Vagina (tissue), 2 donors: ENCODE measurements around the gene TLCD5.

Experiments used
- POLR2A ChIP-seq, 2 donors: fragments of 450-650 bp; IDR thresholded peaks; one replicate each; pipeline ENCODE4 v1.6.1; 2017; ENCODE audit warnings: antibody characterized with exemption in 2 of 2, mild to moderate bottlenecking in 2 of 2, moderate library complexity in 2 of 2
- TF ChIP-seq, protein P1 (sequence below), 3 experiments: fragments of 450-650 bp in 2 of 3; fragments of 200-600 bp in 1 of 3; sonication (generic) in 1 of 3; IDR thresholded peaks; one replicate each; pipeline ENCODE4 v1.5.1; 2017 to 2019; ENCODE audit warnings: antibody characterized with exemption in 3 of 3, mild to moderate bottlenecking in 2 of 3, moderate library complexity in 2 of 3

GRCh38 chr11:120336641-120337354 is 11.7 kb downstream of the TLCD5 start:
- TF ChIP-seq, protein P1, sequence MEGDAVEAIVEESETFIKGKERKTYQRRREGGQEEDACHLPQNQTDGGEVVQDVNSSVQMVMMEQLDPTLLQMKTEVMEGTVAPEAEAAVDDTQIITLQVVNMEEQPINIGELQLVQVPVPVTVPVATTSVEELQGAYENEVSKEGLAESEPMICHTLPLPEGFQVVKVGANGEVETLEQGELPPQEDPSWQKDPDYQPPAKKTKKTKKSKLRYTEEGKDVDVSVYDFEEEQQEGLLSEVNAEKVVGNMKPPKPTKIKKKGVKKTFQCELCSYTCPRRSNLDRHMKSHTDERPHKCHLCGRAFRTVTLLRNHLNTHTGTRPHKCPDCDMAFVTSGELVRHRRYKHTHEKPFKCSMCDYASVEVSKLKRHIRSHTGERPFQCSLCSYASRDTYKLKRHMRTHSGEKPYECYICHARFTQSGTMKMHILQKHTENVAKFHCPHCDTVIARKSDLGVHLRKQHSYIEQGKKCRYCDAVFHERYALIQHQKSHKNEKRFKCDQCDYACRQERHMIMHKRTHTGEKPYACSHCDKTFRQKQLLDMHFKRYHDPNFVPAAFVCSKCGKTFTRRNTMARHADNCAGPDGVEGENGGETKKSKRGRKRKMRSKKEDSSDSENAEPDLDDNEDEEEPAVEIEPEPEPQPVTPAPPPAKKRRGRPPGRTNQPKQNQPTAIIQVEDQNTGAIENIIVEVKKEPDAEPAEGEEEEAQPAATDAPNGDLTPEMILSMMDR (IDR thresholded peaks at IDR 0.05): no peak
- TF ChIP-seq POLR2A (IDR thresholded peaks at IDR 0.05): no peak
